Progenitor cell of endocrine pancreas (in vitro differentiated cells): ENCODE results near the gene RTP5. TPM values are rescaled to one million over a fixed set of nuclear protein-coding genes. Genes with fewer than 3 reads are reported as not detected.

Source experiments
- DNase-seq: peaks from one replicate; pipeline ENCODE4 v3.0.0; 2021; ENCODE audit warnings: low spot score; ENCODE audit not compliant: unreplicated experiment
- H3K27ac Mint-ChIP-seq: 2 replicates; pipeline ENCODE4 v1.8.0; 2021; ENCODE audit warnings: mild to moderate bottlenecking, moderate library complexity, mixed read lengths
- H3K27me3 Mint-ChIP-seq: 2 replicates; pipeline ENCODE4 v1.8.0; 2021; ENCODE audit warnings: mixed read lengths
- H3K36me3 Mint-ChIP-seq: 2 replicates; pipeline ENCODE4 v1.8.0; 2022; ENCODE audit warnings: mixed read lengths; ENCODE audit not compliant: insufficient read depth
- H3K4me1 Mint-ChIP-seq: 2 replicates; pipeline ENCODE4 v1.8.0; 2021; ENCODE audit warnings: low read depth, mixed read lengths
- H3K4me3 Mint-ChIP-seq: 2 replicates; pipeline ENCODE4 v1.8.0; 2021; ENCODE audit warnings: low read depth, mild to moderate bottlenecking, moderate library complexity, mixed read lengths
- H3K9me3 Mint-ChIP-seq: 2 replicates; pipeline ENCODE4 v1.8.0; 2021; ENCODE audit warnings: low read depth, mixed read lengths
- total RNA-seq: library from RNA; stranded (reverse); gene quantifications from 2 replicates; pipeline ENCODE4 v1.2.1, GENCODE V29; 2021
- TF ChIP-seq, protein P1 (sequence below): fragments of 200-600 bp; sonication (generic); IDR thresholded peaks from one replicate; pipeline ENCODE4 v1.5.0; 2021; ENCODE audit warnings: antibody characterized with exemption, mild to moderate bottlenecking; ENCODE audit not compliant: unreplicated experiment

RTP5 gene
- total RNA-seq, 1 donor from 2014 or later: not detected

DNA sequence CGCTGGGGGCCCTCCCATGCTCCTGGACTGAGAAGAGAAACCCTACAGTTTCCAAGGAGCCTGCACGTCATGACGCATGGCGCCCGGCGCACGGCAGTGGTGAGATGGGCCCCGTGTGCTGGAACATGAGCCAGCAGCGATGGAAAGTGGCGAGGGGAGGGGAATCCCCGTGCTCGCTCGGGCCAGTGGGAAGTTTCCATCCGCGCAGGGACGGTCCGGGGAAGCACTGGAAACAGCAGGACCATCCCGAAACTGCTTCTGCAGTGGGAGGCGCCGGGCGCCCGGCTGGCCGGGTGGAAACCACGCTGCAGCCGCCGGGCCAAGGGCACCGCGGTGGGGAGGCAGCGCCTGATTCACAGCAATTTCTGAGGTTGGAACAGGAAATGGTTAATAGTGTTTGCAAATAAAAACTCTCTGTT is 6.0 kb upstream of the RTP5 start:
- Mint-ChIP-seq H3K27me3 (peaks cover 32% of the 10 kb centered on the region), H3K27ac (no peak overlapping the region), H3K4me1 (no peaks in the 10 kb centered on the region), H3K4me3 (no peak overlapping the region), H3K9me3 (peaks cover 3% of the 10 kb centered on the region), H3K36me3 (no peaks in the 10 kb centered on the region)
- TF ChIP-seq, protein P1, sequence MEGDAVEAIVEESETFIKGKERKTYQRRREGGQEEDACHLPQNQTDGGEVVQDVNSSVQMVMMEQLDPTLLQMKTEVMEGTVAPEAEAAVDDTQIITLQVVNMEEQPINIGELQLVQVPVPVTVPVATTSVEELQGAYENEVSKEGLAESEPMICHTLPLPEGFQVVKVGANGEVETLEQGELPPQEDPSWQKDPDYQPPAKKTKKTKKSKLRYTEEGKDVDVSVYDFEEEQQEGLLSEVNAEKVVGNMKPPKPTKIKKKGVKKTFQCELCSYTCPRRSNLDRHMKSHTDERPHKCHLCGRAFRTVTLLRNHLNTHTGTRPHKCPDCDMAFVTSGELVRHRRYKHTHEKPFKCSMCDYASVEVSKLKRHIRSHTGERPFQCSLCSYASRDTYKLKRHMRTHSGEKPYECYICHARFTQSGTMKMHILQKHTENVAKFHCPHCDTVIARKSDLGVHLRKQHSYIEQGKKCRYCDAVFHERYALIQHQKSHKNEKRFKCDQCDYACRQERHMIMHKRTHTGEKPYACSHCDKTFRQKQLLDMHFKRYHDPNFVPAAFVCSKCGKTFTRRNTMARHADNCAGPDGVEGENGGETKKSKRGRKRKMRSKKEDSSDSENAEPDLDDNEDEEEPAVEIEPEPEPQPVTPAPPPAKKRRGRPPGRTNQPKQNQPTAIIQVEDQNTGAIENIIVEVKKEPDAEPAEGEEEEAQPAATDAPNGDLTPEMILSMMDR: no peak
- DNase-seq: no peak

DNA sequence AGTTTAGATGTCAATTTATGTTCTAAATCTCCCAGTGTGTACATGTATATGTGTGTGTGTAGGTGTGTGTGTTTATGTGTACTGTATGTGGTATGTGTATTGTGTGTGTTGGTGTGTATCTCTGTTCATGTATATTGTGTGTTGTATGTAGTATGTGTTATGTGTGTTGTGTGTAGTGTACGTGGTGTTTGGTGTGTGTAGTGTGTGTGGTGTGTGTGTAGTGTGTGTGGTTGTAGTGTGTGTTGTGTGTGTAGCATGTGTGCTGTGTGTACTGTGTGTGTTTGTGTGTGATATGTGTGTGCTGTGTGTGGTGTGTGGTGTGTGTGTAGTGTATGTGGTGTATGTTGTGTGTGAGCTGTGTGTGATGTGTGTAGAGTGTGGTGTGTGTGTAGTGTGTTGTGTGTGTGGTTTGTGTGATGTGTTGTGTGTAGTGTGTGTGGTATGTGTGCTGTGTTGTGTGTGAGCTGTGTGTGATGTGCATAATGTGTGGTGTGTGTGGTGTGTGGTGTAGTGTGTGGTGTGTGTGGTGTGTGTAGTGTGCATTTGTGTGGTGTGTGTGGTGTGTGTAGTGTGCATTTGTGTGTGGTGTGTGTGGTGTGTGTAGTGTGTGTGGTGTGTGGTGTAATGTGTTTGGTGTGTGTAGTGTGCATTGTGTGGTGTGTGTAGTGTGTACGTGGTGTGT is 5.2 kb upstream of the RTP5 start:
- Mint-ChIP-seq H3K36me3 (no peaks in the 10 kb centered on the region), H3K9me3 (peaks cover 3% of the 10 kb centered on the region), H3K27me3 (peaks cover 34% of the 10 kb centered on the region), H3K4me3 (no peak overlapping the region), H3K27ac (no peak overlapping the region), H3K4me1 (no peaks in the 10 kb centered on the region)
- TF ChIP-seq, protein P1: no peak
- DNase-seq: no peak

DNA sequence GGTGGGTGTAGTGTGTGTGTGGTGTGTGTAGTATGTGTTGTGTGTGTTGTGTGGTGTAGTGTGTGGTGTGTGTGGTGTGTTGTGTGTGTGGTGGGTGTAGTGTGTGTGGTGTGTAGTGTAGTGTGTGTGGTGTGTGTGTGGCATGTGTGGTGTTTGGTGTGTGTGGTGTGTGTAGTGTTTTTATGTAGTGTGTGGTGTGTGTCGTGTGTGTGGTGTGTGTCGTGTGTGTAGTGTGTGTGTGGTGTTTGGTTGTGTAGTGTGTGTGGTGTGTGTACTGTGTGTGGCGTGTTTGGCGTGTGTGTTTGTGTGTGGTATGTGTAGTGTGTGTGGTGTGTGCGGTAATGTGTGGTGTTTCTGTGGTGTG is 4.7 kb upstream of the RTP5 start:
- Mint-ChIP-seq H3K27ac (no peak overlapping the region), H3K36me3 (no peaks in the 10 kb centered on the region), H3K27me3 (peaks cover 34% of the 10 kb centered on the region), H3K9me3 (peaks cover 3% of the 10 kb centered on the region), H3K4me1 (no peaks in the 10 kb centered on the region), H3K4me3 (no peak overlapping the region)
- TF ChIP-seq, protein P1: no peak
- no peak for DNase-seq

DNA sequence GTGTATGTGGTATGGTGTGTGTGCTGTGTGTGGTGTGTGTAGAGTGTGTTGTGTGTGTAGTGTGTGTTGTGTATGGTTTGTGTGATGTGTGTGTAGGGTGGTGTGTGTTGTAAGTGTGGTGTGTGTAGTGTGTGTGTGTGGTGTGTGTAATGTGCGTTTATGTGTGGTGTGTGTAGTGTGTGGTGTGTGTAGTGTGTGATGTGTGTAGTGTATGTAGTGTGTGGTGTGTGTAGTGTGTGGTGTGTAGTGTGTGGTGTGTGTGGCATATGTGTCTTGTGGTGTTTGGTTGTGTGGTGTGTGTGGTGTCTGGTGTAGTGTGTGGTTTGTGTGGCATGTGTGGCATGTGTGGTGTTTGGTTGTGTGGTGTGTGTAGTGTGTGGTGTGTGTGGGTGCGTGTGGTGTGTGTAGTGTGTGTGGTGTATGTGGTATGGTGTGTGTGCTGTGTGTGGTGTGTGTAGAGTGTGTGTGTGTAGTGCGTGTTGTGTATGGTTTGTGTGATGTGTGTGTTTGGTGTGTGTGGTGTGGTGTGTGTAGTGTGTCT is 4.0 kb upstream of the RTP5 start:
- H3K4me3 Mint-ChIP-seq: no peak overlapping the region
- DNase-seq: no peak
- H3K4me1 Mint-ChIP-seq: no peaks in the 10 kb centered on the region
- TF ChIP-seq, protein P1: no peak
- no peaks in the 10 kb centered on the region for H3K36me3 Mint-ChIP-seq
- no peak overlapping the region for H3K27ac Mint-ChIP-seq
- H3K27me3 Mint-ChIP-seq: peaks cover 34% of the 10 kb centered on the region
- peaks cover 3% of the 10 kb centered on the region for H3K9me3 Mint-ChIP-seq

DNA sequence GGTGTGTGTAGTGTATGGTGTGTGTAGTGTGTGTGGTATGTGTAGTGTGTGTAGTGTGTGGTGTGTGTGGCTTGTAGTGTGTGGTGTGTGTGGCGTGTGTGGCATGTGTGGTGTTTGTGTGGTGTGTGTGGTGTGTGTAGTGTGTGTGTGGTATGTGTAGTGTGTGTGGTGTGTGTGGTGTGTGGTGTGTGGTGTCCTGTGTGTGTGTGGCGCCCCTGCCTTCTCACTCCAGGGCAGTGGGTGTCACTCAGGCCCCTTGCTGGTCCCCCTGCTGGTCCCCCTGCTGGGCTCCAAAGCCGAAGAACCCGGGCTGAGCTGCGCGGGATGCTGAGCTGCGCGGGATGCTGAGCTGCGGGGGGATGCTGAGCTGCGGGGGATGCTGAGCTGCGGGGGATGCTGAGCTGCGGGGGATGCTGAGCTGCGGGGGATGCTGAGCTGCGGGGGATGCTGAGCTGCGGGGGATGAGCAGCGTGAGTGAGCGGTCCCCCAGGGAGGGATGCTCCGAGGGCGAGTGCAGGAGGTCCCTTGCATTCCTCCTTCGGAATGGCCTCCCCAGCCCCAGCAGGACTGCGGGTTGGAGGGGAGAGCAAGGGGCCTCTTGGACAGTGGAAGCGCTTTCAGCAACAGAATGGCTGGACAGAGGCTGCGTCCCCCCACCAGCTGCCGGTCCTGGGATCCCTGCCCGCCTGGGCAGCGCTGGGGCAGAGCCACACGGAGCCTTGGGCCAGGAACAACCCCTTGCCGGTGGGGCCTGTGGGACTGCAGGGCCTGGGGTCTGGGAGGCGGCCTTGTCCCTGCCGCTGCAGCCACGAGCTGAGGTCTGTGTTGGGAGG is 3.4 kb upstream of the RTP5 start:
- no peak overlapping the region for H3K4me3 Mint-ChIP-seq
- H3K27me3 Mint-ChIP-seq: peaks cover 34% of the 10 kb centered on the region
- no peaks in the 10 kb centered on the region for H3K4me1 Mint-ChIP-seq
- H3K36me3 Mint-ChIP-seq: no peaks in the 10 kb centered on the region
- H3K9me3 Mint-ChIP-seq: peaks cover 3% of the 10 kb centered on the region
- TF ChIP-seq, protein P1: no peak
- no peak for DNase-seq
- H3K27ac Mint-ChIP-seq: no peak overlapping the region
